GM13977 (cell line): ENCODE data around the gene TMIGD1.
A peak's percentile ranks its signal among the peaks of the same experiment; 100 is the strongest.

Experiments
- DNase-seq: peaks from one replicate; pipeline ENCODE4 v3.0.0; 2012; ENCODE audit warnings: low spot score
- in situ Hi-C: fragments of 300-500 bp; cut with MboI; formaldehyde crosslinking; loops from one replicate; pipeline ENCODE4 v1.12.0; 2022; ENCODE audit warnings: low sequenced_read_pairs, low pct_unique_long_range_greater_than_20kb, mixed read lengths, inconsistent platforms; ENCODE audit not compliant: unreplicated experiment
- TF ChIP-seq, protein P1 (sequence below): IDR thresholded peaks from 2 replicates; pipeline ENCODE4 v1.5.1; 2012; ENCODE audit warnings: mild to moderate bottlenecking, control low read depth; ENCODE audit not compliant: insufficient read depth; ENCODE audit errors: extremely low read depth, missing control alignments

TMIGD1 gene

GRCh38 chr17:30341703-30342249 lies 7.9 kb upstream of the TMIGD1 start:
- in situ Hi-C loops: loop anchor here (25.0 kb wide), 1 partner anchor 371 kb away; no protein-coding TSS in a partner anchor
- TF ChIP-seq, protein P1, sequence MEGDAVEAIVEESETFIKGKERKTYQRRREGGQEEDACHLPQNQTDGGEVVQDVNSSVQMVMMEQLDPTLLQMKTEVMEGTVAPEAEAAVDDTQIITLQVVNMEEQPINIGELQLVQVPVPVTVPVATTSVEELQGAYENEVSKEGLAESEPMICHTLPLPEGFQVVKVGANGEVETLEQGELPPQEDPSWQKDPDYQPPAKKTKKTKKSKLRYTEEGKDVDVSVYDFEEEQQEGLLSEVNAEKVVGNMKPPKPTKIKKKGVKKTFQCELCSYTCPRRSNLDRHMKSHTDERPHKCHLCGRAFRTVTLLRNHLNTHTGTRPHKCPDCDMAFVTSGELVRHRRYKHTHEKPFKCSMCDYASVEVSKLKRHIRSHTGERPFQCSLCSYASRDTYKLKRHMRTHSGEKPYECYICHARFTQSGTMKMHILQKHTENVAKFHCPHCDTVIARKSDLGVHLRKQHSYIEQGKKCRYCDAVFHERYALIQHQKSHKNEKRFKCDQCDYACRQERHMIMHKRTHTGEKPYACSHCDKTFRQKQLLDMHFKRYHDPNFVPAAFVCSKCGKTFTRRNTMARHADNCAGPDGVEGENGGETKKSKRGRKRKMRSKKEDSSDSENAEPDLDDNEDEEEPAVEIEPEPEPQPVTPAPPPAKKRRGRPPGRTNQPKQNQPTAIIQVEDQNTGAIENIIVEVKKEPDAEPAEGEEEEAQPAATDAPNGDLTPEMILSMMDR: no peak

GRCh38 chr17:30340801-30341356 lies 7.0 kb upstream of the TMIGD1 start:
- TF ChIP-seq, protein P1: no peak
- in situ Hi-C loops: loop anchor here (25.0 kb wide), 1 partner anchor 371 kb away; no protein-coding TSS in a partner anchor

More at GRCh38 chr17:30341703-30342249, 7.9 kb upstream of the TMIGD1 start:
- DNase-seq: no peak

GRCh38 chr17:30339086-30339485 lies 5.2 kb upstream of the TMIGD1 start:
- TF ChIP-seq, protein P1: no peak
- in situ Hi-C loops: loop anchor here (25.0 kb wide), 1 partner anchor 373 kb away; no protein-coding TSS in a partner anchor
- DNase-seq: no peak

More at GRCh38 chr17:30340801-30341356, 7.0 kb upstream of the TMIGD1 start:
- no peak for DNase-seq

GRCh38 chr17:30337393-30337999 lies 3.6 kb upstream of the TMIGD1 start:
- TF ChIP-seq, protein P1: no peak
- DNase-seq: no peak
- in situ Hi-C loops: loop anchor here (25.0 kb wide), 1 partner anchor 375 kb away; no protein-coding TSS in a partner anchor

- DNase-seq: peak; percentile 30
- in situ Hi-C loops: loop anchor here (25.0 kb wide), 1 partner anchor 376 kb away; no protein-coding TSS in a partner anchor
- TF ChIP-seq, protein P1: peak; percentile 51
These were observed 2.7 kb upstream of the TMIGD1 start for GRCh38 chr17:30336369-30337171.

GRCh38 chr17:30334421-30334820 lies 564 bp upstream of the TMIGD1 start:
- no peak for DNase-seq
- in situ Hi-C loops: loop anchor here (5.0 to 25.0 kb wide), 2 partner anchors 227 to 378 kb away; no protein-coding TSS in a partner anchor
- TF ChIP-seq, protein P1: no peak
